ENCODE results near the gene OPCML. TPM values are rescaled to one million over a fixed set of nuclear protein-coding genes. Genes with fewer than 3 reads are reported as not detected.

Gene OPCML
- total RNA-seq, 2 experiments from 2014 or later = not detected

DNA sequence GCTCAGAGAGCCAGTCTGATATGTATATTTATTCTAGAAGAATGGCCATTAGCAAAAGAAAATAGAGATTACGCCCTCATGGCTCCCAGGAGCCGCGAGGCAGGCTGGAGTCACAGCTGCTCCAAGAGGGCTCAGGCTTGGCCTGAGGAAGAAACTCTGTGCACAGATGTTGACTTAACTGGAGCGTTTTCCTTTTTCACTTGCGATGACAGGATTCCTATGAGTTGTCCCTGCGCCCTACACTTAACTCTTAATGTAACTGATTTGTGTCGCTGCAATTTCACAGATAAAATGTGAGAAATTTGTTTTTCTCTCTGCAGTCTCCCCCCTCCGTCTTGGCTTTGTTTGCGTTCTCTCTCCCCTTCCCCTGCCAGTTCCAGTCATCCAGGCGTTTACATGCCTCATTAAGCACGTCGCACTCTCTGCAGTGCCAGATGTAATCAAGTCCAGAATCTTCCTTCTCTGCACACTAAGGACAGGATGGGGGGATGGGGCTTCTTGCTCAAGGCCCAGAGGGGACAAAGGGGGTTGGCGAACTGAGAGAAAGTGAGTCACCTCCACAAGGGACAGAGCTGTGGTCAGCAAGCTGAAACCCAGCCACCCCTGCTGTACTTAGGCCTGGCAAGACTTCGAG is 1101.8 kb downstream of the OPCML start:
- Mint-ChIP-seq H3K27me3 (no peaks in the 10 kb centered on the region), H3K9me3 (peaks cover 11% of the 10 kb centered on the region), H3K4me3 (no peak overlapping the region), H3K36me3 (ENCODE audit: low read depth) (no peaks in the 10 kb centered on the region), H3K4me1 (no peaks in the 10 kb centered on the region), H3K27ac (no peak overlapping the region)
- ChIA-PET CTCF (no interaction called here), POLR2A (no interaction called here)
- DNase-seq = no peak

DNA sequence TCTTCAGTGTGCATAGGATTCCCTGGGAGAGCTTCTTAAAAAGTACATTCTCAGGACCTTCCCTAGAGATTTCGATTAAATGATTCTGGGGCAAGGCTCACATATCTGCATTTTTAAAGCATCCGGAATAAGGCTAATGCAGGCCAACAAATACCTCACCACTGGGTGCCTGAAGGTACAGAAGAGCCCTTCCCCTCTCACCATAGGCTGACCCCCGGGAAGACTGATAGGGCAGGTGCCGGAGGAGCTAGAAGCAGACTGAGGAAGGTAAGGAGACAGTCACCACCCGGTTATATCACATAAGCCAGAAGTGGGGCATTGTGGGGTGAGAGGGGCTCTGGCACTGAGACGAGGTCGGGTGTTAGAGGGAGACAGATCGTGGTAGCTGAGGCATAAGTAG is 1102.6 kb downstream of the OPCML start:
- ChIA-PET POLR2A (no interaction called here), CTCF (no interaction called here)
- Mint-ChIP-seq H3K27me3 (no peaks in the 10 kb centered on the region), H3K27ac (no peak overlapping the region), H3K4me3 (no peak overlapping the region), H3K9me3 (peaks cover 11% of the 10 kb centered on the region), H3K4me1 (no peaks in the 10 kb centered on the region), H3K36me3 (ENCODE audit: low read depth) (no peaks in the 10 kb centered on the region)
- no peak for DNase-seq

DNA sequence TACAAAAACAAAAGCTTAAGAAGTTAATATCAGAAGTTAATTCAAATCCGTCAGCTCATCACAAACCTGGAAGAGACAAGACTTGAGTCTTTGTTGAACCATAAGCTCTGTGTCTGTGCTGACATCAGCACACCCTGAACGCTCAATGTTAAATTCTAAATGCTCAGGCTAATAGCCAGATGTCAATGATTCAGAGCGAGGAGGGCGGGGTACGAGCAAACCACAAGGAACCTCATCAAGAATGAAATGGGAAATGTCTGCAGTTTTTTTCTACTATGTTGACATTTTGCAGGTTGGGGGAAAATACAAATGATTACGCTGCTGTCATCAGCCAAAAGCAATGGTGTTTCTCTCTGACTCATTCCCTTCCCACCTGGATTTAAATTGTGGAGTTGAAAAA is 1104.7 kb downstream of the OPCML start:
- ChIA-PET CTCF (no interaction called here), POLR2A (no interaction called here)
- no peak overlapping the region for H3K27ac Mint-ChIP-seq
- no peaks in the 10 kb centered on the region for H3K36me3 Mint-ChIP-seq (ENCODE audit: low read depth)
- no peak overlapping the region for H3K4me3 Mint-ChIP-seq
- no peak for DNase-seq
- peaks cover 8% of the 10 kb centered on the region for H3K9me3 Mint-ChIP-seq
- no peaks in the 10 kb centered on the region for H3K4me1 Mint-ChIP-seq
- H3K27me3 Mint-ChIP-seq = no peaks in the 10 kb centered on the region

DNA sequence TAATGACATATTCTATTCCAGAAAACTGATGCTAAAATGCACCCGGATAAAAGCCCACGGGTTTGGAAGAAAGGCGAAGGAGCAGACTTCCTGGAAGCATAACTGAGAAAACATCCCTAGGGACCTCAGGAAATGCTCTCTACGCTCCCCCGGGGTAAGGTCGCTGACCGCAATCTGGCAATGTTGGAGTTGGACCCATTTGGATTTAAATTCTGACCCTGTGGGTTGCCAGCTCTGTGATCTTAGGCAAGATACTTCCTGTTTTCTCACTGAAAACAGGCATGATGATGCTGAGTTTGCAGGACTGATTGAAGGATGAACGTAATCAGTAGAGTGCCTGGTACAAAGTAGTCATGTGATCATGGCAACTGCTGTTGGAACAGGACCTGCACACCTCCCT is 1107.9 kb downstream of the OPCML start:
- Mint-ChIP-seq H3K36me3 (ENCODE audit: low read depth) (no peaks in the 10 kb centered on the region), H3K9me3 (peaks cover 5% of the 10 kb centered on the region), H3K27ac (no peak overlapping the region), H3K4me1 (no peaks in the 10 kb centered on the region), H3K27me3 (peaks cover 2% of the 10 kb centered on the region), H3K4me3 (no peak overlapping the region)
- CTCF ChIA-PET = no interaction called here
- DNase-seq = no peak
- POLR2A ChIA-PET = no interaction called here

DNA sequence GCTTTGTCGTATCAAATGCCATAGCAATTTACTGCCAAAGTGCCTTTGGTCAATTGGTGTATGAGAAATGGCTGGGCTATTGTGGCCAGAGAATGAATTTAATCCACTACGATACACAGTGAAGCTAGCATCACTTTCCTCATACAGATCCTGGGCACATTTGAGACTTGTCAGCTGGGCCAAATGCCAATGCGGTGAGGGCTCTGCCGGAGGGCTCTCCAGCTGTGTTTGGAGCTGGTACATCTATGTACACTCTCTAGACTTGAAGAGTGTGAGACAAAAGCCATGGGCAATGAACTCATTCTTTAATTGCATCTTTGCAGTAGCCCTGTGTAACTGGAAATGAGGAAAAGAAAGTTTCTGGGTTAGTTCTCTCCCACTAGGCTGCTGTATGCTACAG is 1109.0 kb downstream of the OPCML start:
- DNase-seq = no peak
- H3K27ac Mint-ChIP-seq = no peak overlapping the region
- peaks cover 2% of the 10 kb centered on the region for H3K27me3 Mint-ChIP-seq
- no peaks in the 10 kb centered on the region for H3K4me1 Mint-ChIP-seq
- POLR2A ChIA-PET = no interaction called here
- H3K36me3 Mint-ChIP-seq (ENCODE audit: low read depth) = no peaks in the 10 kb centered on the region
- H3K9me3 Mint-ChIP-seq = no peaks in the 10 kb centered on the region
- CTCF ChIA-PET = no interaction called here
- H3K4me3 Mint-ChIP-seq = no peak overlapping the region

DNA sequence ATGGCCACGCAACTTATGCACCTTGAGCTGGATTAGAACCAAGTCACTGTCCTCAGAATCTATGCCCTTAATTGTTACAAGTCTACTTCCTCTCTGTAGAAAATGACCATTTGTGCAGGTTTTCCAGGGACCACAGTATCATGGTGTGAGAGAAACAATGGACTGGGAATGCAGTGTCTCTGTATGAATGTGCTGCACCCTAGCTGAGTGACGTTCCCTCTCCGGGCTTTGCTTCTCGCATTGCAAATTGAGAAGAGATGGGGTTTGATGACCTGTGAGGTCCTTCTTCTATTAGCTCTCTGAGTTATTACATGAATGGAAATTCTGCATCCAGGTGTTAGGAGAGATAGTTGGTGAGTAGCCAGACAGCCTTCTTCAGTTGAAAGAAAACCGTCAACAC is 1109.6 kb downstream of the OPCML start:
- no peaks in the 10 kb centered on the region for H3K4me1 Mint-ChIP-seq
- ChIA-PET POLR2A (no interaction called here), CTCF (no interaction called here)
- no peaks in the 10 kb centered on the region for H3K36me3 Mint-ChIP-seq (ENCODE audit: low read depth)
- DNase-seq = no peak
- H3K27me3 Mint-ChIP-seq = peaks cover 2% of the 10 kb centered on the region
- H3K9me3 Mint-ChIP-seq = no peaks in the 10 kb centered on the region
- no peak overlapping the region for H3K27ac Mint-ChIP-seq
- no peak overlapping the region for H3K4me3 Mint-ChIP-seq

DNA sequence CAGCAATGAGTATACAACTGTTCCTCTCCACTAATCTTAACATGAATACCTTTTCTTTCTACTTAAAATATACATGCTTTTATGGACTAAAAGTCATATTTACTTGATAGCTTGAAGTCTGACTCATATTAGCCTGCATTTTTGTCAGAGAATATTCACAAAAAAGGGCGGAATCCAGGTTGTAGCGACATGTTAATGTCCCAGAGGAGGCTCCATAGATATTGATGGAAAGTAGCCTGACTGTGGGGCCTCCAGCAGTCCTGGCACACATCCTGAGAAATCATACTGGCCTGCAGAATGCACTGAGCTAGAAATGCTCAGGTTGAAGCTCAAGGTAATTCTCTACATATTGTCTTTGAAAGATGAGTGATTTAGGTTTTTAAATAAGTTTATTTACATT is 1110.7 kb downstream of the OPCML start:
- Mint-ChIP-seq H3K27ac (no peak overlapping the region), H3K27me3 (peaks cover 4% of the 10 kb centered on the region), H3K36me3 (ENCODE audit: low read depth) (no peaks in the 10 kb centered on the region), H3K9me3 (no peaks in the 10 kb centered on the region), H3K4me3 (no peak overlapping the region), H3K4me1 (no peaks in the 10 kb centered on the region)
- POLR2A ChIA-PET = no interaction called here
- CTCF ChIA-PET = no interaction called here
- no peak for DNase-seq

DNA sequence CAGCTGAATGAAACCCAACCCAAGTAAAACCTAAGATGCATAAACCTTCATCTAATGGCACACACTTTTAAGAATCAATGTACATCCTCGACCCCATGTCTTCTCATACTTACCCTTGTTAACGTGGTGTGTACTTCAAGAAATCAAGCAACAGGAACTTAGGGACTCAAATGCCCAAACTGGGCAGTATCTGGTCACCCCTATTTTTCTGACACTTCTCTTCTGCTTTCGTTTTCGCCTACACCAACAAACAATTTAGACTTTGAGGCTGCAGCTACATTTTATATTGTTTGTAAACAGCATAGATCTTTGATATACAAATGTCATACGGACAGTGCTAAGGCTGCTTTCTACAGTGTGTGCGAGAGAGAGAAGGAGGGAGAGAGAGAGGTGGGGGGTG is 1117.8 kb downstream of the OPCML start:
- Mint-ChIP-seq H3K9me3 (no peaks in the 10 kb centered on the region), H3K36me3 (ENCODE audit: low read depth) (no peaks in the 10 kb centered on the region), H3K4me1 (no peaks in the 10 kb centered on the region), H3K4me3 (no peak overlapping the region), H3K27me3 (peaks cover 1% of the 10 kb centered on the region), H3K27ac (no peak overlapping the region)
- ChIA-PET POLR2A (no interaction called here), CTCF (no interaction called here)
- DNase-seq = no peak

DNA sequence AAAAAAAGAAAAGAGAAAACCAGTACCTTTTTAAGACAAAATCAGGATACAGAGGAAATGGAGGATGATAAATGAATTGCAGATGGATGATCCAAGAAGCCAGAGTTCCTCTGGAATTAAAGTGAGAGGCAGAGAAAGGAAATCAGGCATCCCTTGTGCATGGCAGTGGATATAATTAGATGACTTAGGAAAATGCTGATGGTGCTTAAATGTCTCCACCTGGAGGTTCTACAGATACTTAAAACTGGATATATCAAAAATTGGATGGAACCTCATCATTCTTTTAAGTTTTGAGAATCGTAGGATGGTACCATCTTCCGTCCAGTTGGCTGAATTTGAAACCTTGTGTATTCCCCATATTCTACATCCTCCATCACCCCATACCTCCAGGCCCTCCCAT is 1121.9 kb downstream of the OPCML start:
- Mint-ChIP-seq H3K27me3 (no peaks in the 10 kb centered on the region), H3K4me1 (no peaks in the 10 kb centered on the region), H3K27ac (no peak overlapping the region), H3K9me3 (peaks cover 4% of the 10 kb centered on the region), H3K4me3 (no peak overlapping the region), H3K36me3 (ENCODE audit: low read depth) (no peaks in the 10 kb centered on the region)
- POLR2A ChIA-PET = no interaction called here
- no peak for DNase-seq
- CTCF ChIA-PET = no interaction called here

DNA sequence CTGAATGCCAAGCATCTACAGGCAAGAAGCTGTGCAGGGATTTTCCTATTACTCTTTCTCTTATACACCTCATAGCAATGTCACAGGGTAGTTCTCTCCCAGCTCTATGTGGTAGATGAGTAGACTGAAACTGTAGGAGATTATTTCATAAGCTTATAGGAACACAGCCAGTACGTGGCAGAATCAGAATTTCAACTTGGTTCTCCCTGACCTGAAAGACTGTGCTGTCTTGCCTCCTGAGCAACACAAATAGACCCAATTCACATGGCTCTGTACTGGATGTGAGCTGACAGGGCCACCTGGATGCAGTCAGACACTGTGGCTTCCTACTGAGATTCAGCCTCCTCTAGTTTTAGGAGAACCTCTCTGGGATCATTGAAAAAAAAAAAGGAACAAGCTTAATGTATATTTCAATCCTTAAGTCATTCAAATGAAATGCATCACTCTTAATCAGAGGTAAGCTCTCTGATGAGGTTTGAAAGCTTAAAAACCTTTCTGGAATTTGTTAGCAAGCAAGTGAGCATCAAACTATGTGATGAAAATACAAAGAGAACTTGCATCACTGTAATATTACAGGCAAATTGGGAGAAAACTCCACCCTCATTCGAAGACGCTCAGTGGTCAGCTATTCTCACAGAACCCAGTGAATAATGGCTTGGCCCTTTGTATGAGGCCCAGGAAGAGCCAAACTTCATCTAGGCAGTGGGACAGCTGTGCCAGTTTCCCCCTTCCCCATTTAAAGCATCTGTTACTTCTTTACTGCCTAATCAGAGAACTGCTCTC is 1122.5 kb downstream of the OPCML start:
- CTCF ChIA-PET = interaction anchor here (0.7 kb wide), 1 partner anchor 661 kb away, joined by 3 read pairs; no protein-coding TSS in a partner anchor
- no peaks in the 10 kb centered on the region for H3K27me3 Mint-ChIP-seq
- no peaks in the 10 kb centered on the region for H3K4me1 Mint-ChIP-seq
- H3K9me3 Mint-ChIP-seq = peaks cover 4% of the 10 kb centered on the region
- DNase-seq = no peak
- H3K27ac Mint-ChIP-seq = no peak overlapping the region
- H3K36me3 Mint-ChIP-seq (ENCODE audit: low read depth) = no peaks in the 10 kb centered on the region
- no peak overlapping the region for H3K4me3 Mint-ChIP-seq
- POLR2A ChIA-PET = no interaction called here

DNA sequence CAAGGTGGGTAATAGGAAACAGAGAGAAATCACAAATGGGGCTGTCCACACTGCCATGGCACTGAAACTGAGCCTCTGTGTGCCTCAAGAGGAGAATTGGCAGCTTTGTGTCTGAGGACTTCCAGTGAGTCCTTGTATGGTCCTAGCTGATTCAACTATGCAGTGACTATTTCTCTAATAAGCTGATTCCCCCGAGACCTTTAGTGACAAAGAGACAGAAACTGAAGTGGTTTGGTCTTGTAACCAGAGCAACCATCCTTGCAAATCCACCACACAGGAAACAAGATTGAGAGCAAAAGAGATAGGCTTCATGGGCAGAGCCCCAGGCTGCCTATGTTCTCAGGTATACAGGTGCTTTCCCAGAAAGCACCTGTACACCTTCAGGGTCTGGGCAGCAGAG is 1123.4 kb downstream of the OPCML start:
- H3K9me3 Mint-ChIP-seq = peaks cover 4% of the 10 kb centered on the region
- no peak overlapping the region for H3K27ac Mint-ChIP-seq
- CTCF ChIA-PET = no interaction called here
- no peaks in the 10 kb centered on the region for H3K27me3 Mint-ChIP-seq
- DNase-seq = no peak
- no peak overlapping the region for H3K4me3 Mint-ChIP-seq
- no peaks in the 10 kb centered on the region for H3K36me3 Mint-ChIP-seq (ENCODE audit: low read depth)
- POLR2A ChIA-PET = no interaction called here
- no peaks in the 10 kb centered on the region for H3K4me1 Mint-ChIP-seq

DNA sequence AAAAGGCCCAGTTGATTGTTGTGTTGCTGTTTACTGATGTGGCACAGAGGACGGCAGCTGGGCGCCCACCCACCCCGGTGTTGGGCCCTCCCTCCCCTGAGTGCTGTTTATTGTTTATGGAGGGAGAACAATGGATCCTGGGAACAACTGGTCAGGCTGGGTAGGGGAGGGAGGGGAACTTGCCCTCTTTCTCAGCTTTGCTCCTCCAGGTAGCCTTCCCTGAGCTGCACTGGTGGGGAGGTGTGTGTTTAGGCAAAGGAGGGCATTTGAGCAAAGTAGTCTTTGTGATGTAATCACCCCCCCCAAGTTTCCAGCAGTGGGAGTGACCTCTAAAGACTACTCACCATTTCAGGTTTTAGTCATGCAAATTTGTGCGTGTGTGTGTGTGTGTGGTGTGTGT is 1126.6 kb downstream of the OPCML start:
- POLR2A ChIA-PET = no interaction called here
- H3K4me3 Mint-ChIP-seq = no peak overlapping the region
- peaks cover 2% of the 10 kb centered on the region for H3K27me3 Mint-ChIP-seq
- no peaks in the 10 kb centered on the region for H3K36me3 Mint-ChIP-seq (ENCODE audit: low read depth)
- CTCF ChIA-PET = no interaction called here
- H3K9me3 Mint-ChIP-seq = peaks cover 4% of the 10 kb centered on the region
- H3K27ac Mint-ChIP-seq = no peak overlapping the region
- H3K4me1 Mint-ChIP-seq = no peaks in the 10 kb centered on the region
- DNase-seq = no peak

DNA sequence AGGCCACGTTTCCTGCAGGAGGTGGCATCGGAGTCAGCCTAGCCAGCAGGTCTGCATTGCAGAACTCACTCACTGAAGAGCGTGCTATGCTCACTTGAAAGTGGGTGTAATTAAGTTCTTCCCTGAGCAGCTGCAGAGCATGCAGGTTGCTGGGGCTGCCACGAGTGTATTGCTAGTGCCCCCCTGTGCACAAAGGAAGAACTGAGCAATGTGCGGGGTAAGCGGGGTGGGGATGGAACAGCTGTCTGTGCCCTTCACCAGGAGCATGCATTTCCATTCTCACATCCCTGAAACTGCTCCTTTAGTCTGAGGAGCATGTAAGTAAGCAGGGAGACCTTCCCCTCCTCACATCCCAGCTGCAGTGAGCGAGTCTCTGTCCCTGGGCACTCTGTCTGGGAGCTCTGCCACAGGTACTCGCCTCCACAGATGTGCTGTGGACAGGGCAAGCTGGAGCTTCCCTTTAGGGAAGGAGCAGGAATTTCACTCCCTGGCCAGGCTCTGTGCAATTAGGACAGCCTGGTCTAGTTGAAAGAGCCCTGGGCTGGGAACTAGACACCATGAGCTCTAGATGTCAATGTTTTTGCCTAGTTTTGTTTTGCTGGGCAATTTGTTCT is 1130.1 kb downstream of the OPCML start:
- Mint-ChIP-seq H3K4me3 (no peak overlapping the region), H3K9me3 (peaks cover 2% of the 10 kb centered on the region), H3K36me3 (ENCODE audit: low read depth) (no peaks in the 10 kb centered on the region), H3K4me1 (no peaks in the 10 kb centered on the region), H3K27ac (no peak overlapping the region), H3K27me3 (peaks cover 5% of the 10 kb centered on the region)
- peak; percentile 43 for DNase-seq
- ChIA-PET POLR2A (no interaction called here), CTCF (interaction anchor here (0.7 to 1.2 kb wide), 4 partner anchors 90 to 253 kb away, joined by 3 to 4 read pairs (median 3); no protein-coding TSS in a partner anchor)

DNA sequence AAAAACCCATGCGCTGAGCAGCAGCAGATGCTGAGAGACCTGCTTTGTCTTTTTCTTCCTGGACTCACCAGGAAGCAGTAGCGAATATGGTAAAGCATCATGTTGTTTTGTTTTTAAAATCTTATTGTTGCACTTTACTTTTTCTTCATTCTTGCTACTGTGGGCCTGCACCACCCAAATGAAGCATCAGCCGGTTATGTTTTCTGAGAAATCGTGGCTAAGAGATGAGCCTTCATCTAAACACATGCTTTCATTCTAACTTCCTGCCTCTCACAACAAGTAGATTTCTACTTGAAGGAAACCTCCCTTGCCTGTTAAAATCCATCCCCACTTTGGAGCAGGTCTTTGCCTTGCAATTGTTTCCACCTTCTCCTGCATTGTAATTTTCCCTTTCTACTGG is 1136.0 kb downstream of the OPCML start:
- H3K4me3 Mint-ChIP-seq = no peak overlapping the region
- peaks cover 7% of the 10 kb centered on the region for H3K9me3 Mint-ChIP-seq
- POLR2A ChIA-PET = no interaction called here
- CTCF ChIA-PET = no interaction called here
- H3K27ac Mint-ChIP-seq = no peak overlapping the region
- DNase-seq = no peak
- peaks cover 6% of the 10 kb centered on the region for H3K27me3 Mint-ChIP-seq
- H3K36me3 Mint-ChIP-seq (ENCODE audit: low read depth) = no peaks in the 10 kb centered on the region
- peaks cover 6% of the 10 kb centered on the region for H3K4me1 Mint-ChIP-seq

All from activated CD4-positive, alpha-beta memory T cell treated with anti-CD3 and anti-CD28 coated beads, Interleukin-2, amount 10 ng/mL, durations not matched to agents 7 days and 5 days (primary cell).